GM18873 (cell line): Measurements from ENCODE around the gene OR13J1.

Experiments used
- ATAC-seq: cut with Tn5 transposase; IDR thresholded peaks from one replicate; pipeline ENCODE4 v1.9.1; 2021; ENCODE audit warnings: mild to moderate bottlenecking, moderate library complexity, moderate number of reproducible peaks; ENCODE audit not compliant: unreplicated experiment, low FRiP score

The OR13J1 gene

DNA sequence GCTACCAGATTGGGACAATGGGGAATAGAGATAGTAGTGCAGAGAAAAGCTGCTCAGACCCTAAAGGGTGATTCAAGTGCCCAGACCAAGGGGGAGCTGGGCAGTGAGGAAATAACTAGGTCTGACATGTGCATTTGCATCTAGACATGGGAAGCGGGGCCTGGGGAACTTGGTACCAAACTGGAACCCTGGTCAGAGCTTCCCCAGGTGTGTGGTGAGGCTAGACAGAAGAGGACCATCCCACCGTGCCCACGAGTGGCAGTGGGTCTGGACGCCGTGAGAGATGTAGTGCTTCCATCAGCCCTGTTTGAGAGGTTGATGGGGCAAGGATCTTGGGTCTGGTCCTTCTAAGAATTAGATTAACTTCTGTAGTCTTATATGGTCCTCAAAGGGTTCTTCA, 33.6 kb downstream of the OR13J1 start:
- ATAC-seq: no peak

DNA sequence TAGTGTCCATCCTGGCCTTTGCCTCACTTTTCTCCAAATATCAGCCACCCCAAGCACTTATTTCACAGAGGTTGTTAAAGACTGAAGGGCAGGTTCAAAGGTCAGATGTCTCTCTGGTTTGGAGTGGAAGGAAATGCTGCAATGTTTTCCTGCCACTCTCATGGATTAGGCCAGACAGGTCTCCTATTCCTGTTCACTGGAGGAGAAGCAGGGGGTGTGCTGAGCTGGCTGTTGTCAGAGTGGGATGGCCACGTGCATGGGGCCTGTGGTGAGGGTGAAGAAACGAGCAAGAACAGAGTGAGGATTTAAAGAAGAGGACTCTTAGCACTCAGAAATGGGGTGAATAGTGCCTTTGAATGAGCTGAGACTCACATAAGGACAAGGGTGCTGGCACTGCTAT, 34.4 kb downstream of the OR13J1 start:
- ATAC-seq: no peak

GRCh38 chr9:35835216-35835632, 35.0 kb downstream of the OR13J1 start:
- ATAC-seq: no peak

DNA sequence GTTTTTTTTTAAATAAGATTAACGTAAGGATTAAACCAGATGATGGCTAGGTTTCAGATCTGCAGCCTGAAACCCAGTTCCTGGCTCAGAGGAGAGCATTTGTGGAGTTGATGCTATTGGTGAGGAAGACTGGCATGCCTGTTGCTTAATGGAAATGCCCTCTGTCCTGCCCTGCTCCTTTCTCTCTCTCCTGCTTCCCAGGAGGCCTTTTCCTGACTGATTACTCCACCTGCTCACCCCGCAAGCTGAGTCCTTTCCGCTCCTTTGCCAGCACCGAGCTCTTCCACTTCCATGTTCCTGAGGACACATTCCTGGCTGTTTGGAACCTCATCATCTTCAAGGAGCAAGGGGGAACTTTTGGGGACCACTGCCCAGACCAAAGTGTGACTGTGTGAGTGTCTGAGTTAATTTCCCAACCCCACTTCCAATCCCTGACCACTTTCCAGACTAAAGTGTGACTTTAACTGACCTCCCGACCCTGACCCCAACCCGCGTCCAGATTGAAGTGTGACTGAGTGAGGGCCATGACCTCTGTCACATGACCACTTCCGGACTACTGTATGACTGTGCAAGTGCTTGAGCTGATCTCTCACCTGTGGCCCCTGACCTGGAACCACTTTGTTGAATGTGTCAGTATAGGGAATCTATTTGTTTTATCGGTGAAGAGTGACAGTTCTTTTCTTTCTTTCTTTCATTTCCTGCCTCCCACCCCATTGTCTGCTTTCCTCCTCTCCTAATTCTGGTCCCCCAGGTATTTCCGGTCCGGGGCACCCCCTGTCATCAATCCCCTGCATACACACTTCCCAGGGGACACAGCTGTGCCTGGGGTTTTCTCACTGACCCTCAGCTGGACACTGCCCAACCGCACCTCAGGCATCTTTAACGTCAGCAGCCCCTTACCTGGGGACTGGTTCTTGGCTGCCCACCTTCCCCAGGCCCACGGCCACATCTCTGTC, 35.7 kb downstream of the OR13J1 start:
- ATAC-seq: no peak

- no peak for ATAC-seq
These were observed 37.4 kb downstream of the OR13J1 start for GRCh38 chr9:35832814-35833213.

DNA sequence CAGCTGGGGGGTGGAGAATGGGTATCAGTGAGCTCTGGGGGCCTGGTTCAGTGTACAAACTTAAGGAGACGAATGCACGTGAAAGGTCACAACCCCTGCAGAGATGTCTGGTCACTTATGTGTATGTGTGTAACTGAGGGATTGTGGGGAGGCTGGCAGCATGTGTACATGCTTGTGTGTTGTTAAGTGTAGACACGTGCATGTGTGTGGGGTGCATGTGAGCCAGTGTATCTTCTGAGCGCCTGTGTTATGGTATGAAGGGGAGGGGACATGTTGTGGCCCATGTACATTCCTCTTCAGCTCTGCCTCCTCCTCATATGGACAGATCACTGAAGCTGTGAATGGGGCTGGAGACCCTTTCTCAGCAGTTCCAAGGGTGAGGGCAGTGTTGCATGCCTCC, 39.2 kb downstream of the OR13J1 start:
- no peak for ATAC-seq

- ATAC-seq: no peak
These were observed 40.5 kb downstream of the OR13J1 start for GRCh38 chr9:35829764-35830096.

DNA sequence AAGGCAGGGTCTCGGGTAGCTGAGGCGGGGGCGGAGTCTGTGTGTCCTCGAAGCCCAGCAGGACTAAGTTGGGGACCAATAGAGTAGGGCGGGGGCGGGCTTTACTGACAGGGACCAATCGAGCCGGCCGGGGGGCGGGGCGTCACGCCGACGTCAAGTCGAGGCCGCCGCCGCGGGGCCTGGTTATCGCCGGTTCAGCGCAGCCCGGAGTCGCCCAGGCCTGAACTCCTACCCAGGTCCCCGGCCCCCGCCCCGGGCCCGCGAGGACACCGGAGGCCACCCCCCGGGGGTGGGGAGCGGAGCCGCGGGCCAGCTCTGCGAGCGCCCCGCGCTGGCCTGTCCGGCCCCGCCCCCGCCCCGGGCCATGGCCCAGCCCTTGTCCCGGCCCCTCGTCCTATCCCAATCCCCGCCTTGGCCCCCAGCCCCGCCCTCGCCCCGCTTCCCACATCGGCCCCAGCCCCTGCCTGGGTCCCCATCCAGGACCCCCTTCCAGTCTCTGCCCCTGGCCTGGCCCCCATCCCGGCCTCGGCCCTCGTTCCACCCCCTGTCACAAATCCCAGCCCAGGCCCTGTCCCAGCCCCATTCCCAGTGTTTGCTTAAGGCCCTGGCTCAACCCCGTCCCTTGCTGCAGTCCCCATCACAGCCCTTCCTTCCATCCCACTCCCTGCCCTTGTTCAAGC, 41.0 kb downstream of the OR13J1 start, which contains the start of gene TMEM8B:
Gene TMEM8B, plus strand, starts transcription at position 145 of the 680 bp plus-strand sequence. Its CDS starts 220 bp downstream, at position 365.
- peak; percentile 58 for ATAC-seq

GRCh38 chr9:35828716-35829083, 41.5 kb downstream of the OR13J1 start, which contains the start of gene FAM221B:
FAM221B (minus strand) TSS chr9:35828732; CDS start chr9:35826161, 2,571 bp downstream.
- no peak for ATAC-seq

DNA sequence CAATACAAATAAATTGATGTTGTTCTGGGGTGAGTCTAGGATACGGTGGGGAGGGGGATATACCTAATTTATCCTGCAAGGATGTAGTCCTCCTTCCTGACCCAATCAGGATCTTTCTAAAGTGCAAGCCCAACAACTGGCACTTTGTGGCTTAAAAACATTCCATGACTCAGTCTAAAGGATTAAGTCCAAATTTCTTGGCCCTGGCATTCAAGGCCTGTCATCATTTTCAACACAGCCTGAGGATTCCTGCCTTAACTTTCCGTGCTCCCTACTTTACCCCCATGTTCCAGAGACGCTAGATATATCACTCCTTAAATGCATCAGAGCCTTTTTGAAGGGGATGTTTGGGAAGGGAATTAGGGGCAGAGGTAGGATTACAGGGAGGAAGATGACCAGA, 42.7 kb downstream of the OR13J1 start:
- ATAC-seq: no peak

- no peak for ATAC-seq
These were observed 44.0 kb downstream of the OR13J1 start for GRCh38 chr9:35826071-35826701.

GRCh38 chr9:35822926-35823325, 47.3 kb downstream of the OR13J1 start:
- no peak for ATAC-seq

DNA sequence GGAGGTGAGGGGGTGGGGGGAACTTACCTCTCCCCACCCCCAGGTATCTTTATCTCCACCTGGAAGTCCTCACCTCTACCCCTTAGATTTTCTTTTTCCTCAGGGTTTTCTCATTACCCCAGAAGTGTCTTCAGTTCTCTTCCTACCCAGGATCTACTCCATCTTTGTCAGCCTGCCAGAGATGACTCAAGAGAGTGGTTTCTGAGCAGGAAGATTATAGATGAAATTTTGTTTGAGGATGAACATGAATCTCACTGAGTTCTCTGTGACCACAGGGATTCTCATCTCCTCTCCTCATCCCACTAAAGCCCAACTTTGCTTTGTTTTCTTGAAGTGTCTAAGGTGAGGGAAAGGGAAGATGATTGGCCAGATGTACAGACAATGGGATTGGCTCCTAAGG, 50.1 kb downstream of the OR13J1 start:
- ATAC-seq: no peak
